Neuronal stem cell (in vitro differentiated cells): ENCODE data around the gene LDLRAD3.

Source experiments
- DNase-seq: peaks from one replicate; pipeline ENCODE4 v3.0.0-alpha.2; 2013; ENCODE audit warnings: low spot score
- H2AFZ ChIP-seq: one replicate; pipeline ENCODE4 v1.6.1; 2013; ENCODE audit warnings: mild to moderate bottlenecking, low read length, inconsistent platforms
- H2AK5ac ChIP-seq: 2 replicates; pipeline ENCODE4 v1.6.1; 2013; ENCODE audit warnings: low read depth, mild to moderate bottlenecking, inconsistent platforms, low read length, moderate library complexity, mixed read lengths
- H2BK120ac ChIP-seq: 2 replicates; pipeline ENCODE4 v1.6.1; 2013; ENCODE audit warnings: low read depth, mild to moderate bottlenecking, inconsistent platforms, low read length, moderate library complexity, mixed read lengths
- H2BK12ac ChIP-seq: one replicate; pipeline ENCODE4 v1.6.1; 2013; ENCODE audit warnings: low read length, inconsistent platforms
- H2BK15ac ChIP-seq: 2 replicates; pipeline ENCODE4 v1.6.1; 2013; ENCODE audit warnings: mild to moderate bottlenecking, low read length, inconsistent platforms, mixed read lengths
- H2BK5ac ChIP-seq: one replicate; pipeline ENCODE4 v1.6.1; 2013; ENCODE audit warnings: inconsistent platforms, mild to moderate bottlenecking, low read length, moderate library complexity
- H3K14ac ChIP-seq: one replicate; pipeline ENCODE4 v1.6.1; 2013; ENCODE audit warnings: low read length, inconsistent platforms
- H3K18ac ChIP-seq: 2 replicates; pipeline ENCODE4 v1.6.1; 2013; ENCODE audit warnings: low read length, inconsistent platforms
- H3K23ac ChIP-seq: 2 replicates; pipeline ENCODE4 v1.6.1; 2013; ENCODE audit warnings: low read depth, mild to moderate bottlenecking, mixed read lengths, low read length, inconsistent platforms; ENCODE audit not compliant: poor library complexity
- H3K27ac ChIP-seq: replicated peaks from 3 replicates; pipeline ENCODE4 v1.5.1; 2013; ENCODE audit warnings: low read length, inconsistent platforms
- H3K27me3 ChIP-seq, 3 experiments: 2 replicates each; pipeline ENCODE4 v1.6.1; 2013; ENCODE audit warnings: low read length in 3 of 3, mild to moderate bottlenecking in 2 of 3, inconsistent platforms in 1 of 3, low read depth in 1 of 3, mixed read lengths in 1 of 3, moderate library complexity in 1 of 3; ENCODE audit not compliant: control insufficient read depth in 3 of 3, insufficient read depth in 3 of 3
- H3K36me3 ChIP-seq, 2 donors: replicated peaks in 1 of 2; 2 replicates each; pipeline ENCODE4 v1.6.1; 2013; ENCODE audit warnings: low read length in 2 of 2; ENCODE audit not compliant: control insufficient read depth in 2 of 2, insufficient read depth in 2 of 2
- H3K4ac ChIP-seq: 2 replicates; pipeline ENCODE4 v1.6.1; 2013; ENCODE audit warnings: inconsistent platforms, mild to moderate bottlenecking, low read length, moderate library complexity
- H3K4me1 ChIP-seq, 2 donors: 1 replicate in 1 of 2; 2 replicates in 1 of 2; pipeline ENCODE4 v1.6.1; 2013; ENCODE audit warnings: low read length in 2 of 2, low read depth in 1 of 2; ENCODE audit not compliant: control insufficient read depth in 2 of 2, insufficient read depth in 1 of 2
- H3K4me2 ChIP-seq: one replicate; pipeline ENCODE4 v1.6.1; 2013; ENCODE audit warnings: mild to moderate bottlenecking, low read length, inconsistent platforms; ENCODE audit not compliant: insufficient read depth, poor library complexity, severe bottlenecking
- H3K4me3 ChIP-seq, 2 donors: 2 replicates each; pipeline ENCODE4 v1.5.1; 2013; ENCODE audit warnings: low read length in 2 of 2, mild to moderate bottlenecking in 2 of 2, inconsistent platforms in 1 of 2, moderate library complexity in 1 of 2
- H3K79me1 ChIP-seq: one replicate; pipeline ENCODE4 v1.6.1; 2013; ENCODE audit warnings: low read depth, mild to moderate bottlenecking, inconsistent platforms, low read length, moderate library complexity
- H3K9ac ChIP-seq: one replicate; pipeline ENCODE4 v1.6.1; 2013; ENCODE audit warnings: mild to moderate bottlenecking, low read depth, low read length, inconsistent platforms; ENCODE audit not compliant: poor library complexity
- H3K9me3 ChIP-seq, 2 donors: replicated peaks in 1 of 2; 2 replicates each; pipeline versions ENCODE3 to v1.6.1; 2013; ENCODE audit warnings: low read length in 2 of 2, mild to moderate bottlenecking in 2 of 2, inconsistent platforms in 1 of 2, low read depth in 1 of 2, mixed read lengths in 1 of 2, moderate library complexity in 1 of 2; ENCODE audit not compliant: control insufficient read depth in 2 of 2, insufficient read depth in 1 of 2
- H4K8ac ChIP-seq: one replicate; pipeline ENCODE4 v1.6.1; 2013; ENCODE audit warnings: low read depth, mild to moderate bottlenecking, inconsistent platforms, low read length, moderate library complexity
- H4K91ac ChIP-seq: one replicate; pipeline ENCODE4 v1.6.1; 2013; ENCODE audit warnings: low read length, low read depth, mild to moderate bottlenecking, inconsistent platforms; ENCODE audit not compliant: poor library complexity
- WGBS, 2 donors: extraction: QIAGEN DNeasy Blood & Tissue Kit; methylation state at CpG; one replicate each; pipeline ENCODE4 v1.1.7; 2013; ENCODE audit warnings: missing lambda C conversion rate in 2 of 2, mixed read lengths in 1 of 2; ENCODE audit not compliant: insufficient read length in 2 of 2, insufficient replicate concordance in 1 of 2; ENCODE audit errors: extremely low coverage in 2 of 2; 5-methylcytosine and 5-hydroxymethylcytosine counted together

The LDLRAD3 gene

GRCh38 chr11:35951680-35952079 is 7.8 kb downstream of the LDLRAD3 start:
- Histone ChIP-seq H4K8ac (no peak overlapping the region), H3K36me3 (peaks cover 0 to 22% of the 10 kb centered on the region in 2 donors), H2AFZ (no peak overlapping the region), H2BK12ac (no peak overlapping the region), H3K14ac (no peak overlapping the region), H3K4ac (no peak overlapping the region), H2BK15ac (no peak overlapping the region), H3K27ac (no peak overlapping the region), H2AK5ac (no peak overlapping the region), H2BK120ac (no peak overlapping the region), H3K4me2 (no peak overlapping the region), H4K91ac (no peak overlapping the region), H3K79me1 (peaks cover 7% of the 10 kb centered on the region), H3K27me3 (no peaks in the 10 kb centered on the region), H3K4me1 (peaks cover 0 to 18% of the 10 kb centered on the region in 2 donors), H3K4me3 (no peak overlapping the region), H3K18ac (no peak overlapping the region), H3K9me3 (peaks cover 0 to 37% of the 10 kb centered on the region in 2 donors), H3K9ac (no peak overlapping the region), H3K23ac (no peak overlapping the region), H2BK5ac (no peak overlapping the region)
- no peak for DNase-seq
- no CpG with 5 or more reads among the region's 3 CpGs for WGBS, 2 donors

GRCh38 chr11:35953081-35953760 is 9.4 kb downstream of the LDLRAD3 start:
- no peak for DNase-seq
- Histone ChIP-seq H3K4ac (no peak overlapping the region), H3K4me2 (no peak overlapping the region), H4K91ac (no peak overlapping the region), H3K36me3 (peaks cover 0 to 13% of the 10 kb centered on the region in 2 donors), H3K9ac (no peak overlapping the region), H2BK12ac (no peak overlapping the region), H3K79me1 (peaks cover 7% of the 10 kb centered on the region), H3K18ac (no peak overlapping the region), H3K4me3 (no peak overlapping the region), H2AK5ac (no peak overlapping the region), H3K14ac (no peak overlapping the region), H3K9me3 (peaks cover 0 to 28% of the 10 kb centered on the region in 2 donors), H2BK120ac (no peak overlapping the region), H3K4me1 (peaks cover 0 to 12% of the 10 kb centered on the region in 2 donors), H3K27me3 (no peaks in the 10 kb centered on the region), H2BK5ac (no peak overlapping the region), H3K23ac (no peak overlapping the region), H4K8ac (no peak overlapping the region), H2AFZ (no peak overlapping the region), H2BK15ac (no peak overlapping the region), H3K27ac (no peak overlapping the region)
- WGBS, 2 donors, result no CpG with 5 or more reads among the region's 13 CpGs

GRCh38 chr11:35954205-35954604 is 10.3 kb downstream of the LDLRAD3 start:
- DNase-seq, result no peak
- H3K9ac ChIP-seq, result no peak overlapping the region
- no peak overlapping the region for H3K18ac ChIP-seq
- peaks cover 4% of the 10 kb centered on the region for H3K79me1 ChIP-seq
- no peak overlapping the region for H2BK120ac ChIP-seq
- peaks cover 0 to 21% of the 10 kb centered on the region in 2 donors for H3K9me3 ChIP-seq
- no peak overlapping the region for H2BK15ac ChIP-seq
- peaks cover 0 to 12% of the 10 kb centered on the region in 2 donors for H3K36me3 ChIP-seq
- WGBS, 2 donors, result no CpG with 5 or more reads among the region's 3 CpGs
- H2BK5ac ChIP-seq, result no peak overlapping the region
- no peak overlapping the region for H3K14ac ChIP-seq
- H3K4ac ChIP-seq, result no peak overlapping the region
- no peak overlapping the region for H2AFZ ChIP-seq
- H3K23ac ChIP-seq, result no peak overlapping the region
- no peaks in the 10 kb centered on the region for H3K27me3 ChIP-seq
- H4K8ac ChIP-seq, result no peak overlapping the region
- no peak overlapping the region for H2AK5ac ChIP-seq
- H4K91ac ChIP-seq, result no peak overlapping the region
- no peak overlapping the region for H3K4me2 ChIP-seq
- H3K4me3 ChIP-seq, result no peak overlapping the region
- peaks cover 0 to 7% of the 10 kb centered on the region in 2 donors for H3K4me1 ChIP-seq
- no peak overlapping the region for H3K27ac ChIP-seq
- H2BK12ac ChIP-seq, result no peak overlapping the region

- Histone ChIP-seq H2AK5ac (no peak overlapping the region), H2BK120ac (no peak overlapping the region), H2BK5ac (no peak overlapping the region), H2BK15ac (no peak overlapping the region), H4K8ac (no peak overlapping the region), H3K4me1 (peaks cover 0 to 2% of the 10 kb centered on the region in 2 donors), H2AFZ (no peak overlapping the region), H3K9me3 (peaks cover 0 to 14% of the 10 kb centered on the region in 2 donors), H2BK12ac (no peak overlapping the region), H3K27me3 (no peaks in the 10 kb centered on the region), H3K4ac (no peak overlapping the region), H3K79me1 (no peaks in the 10 kb centered on the region), H4K91ac (no peak overlapping the region), H3K23ac (no peak overlapping the region), H3K4me3 (no peak overlapping the region), H3K4me2 (no peak overlapping the region), H3K9ac (no peak overlapping the region), H3K36me3 (peaks cover 0 to 5% of the 10 kb centered on the region in 2 donors), H3K14ac (no peak overlapping the region), H3K18ac (no peak overlapping the region), H3K27ac (no peak overlapping the region)
- DNase-seq, result no peak
Observed at GRCh38 chr11:35955636-35956035, 11.8 kb downstream of the LDLRAD3 start.
